NCI-H446 (cell line): ENCODE data around the gene AGBL1.

ENCODE experiments used
- DNase-seq, 2 experiments: peaks; one replicate each; lab custom pipeline; 2025; lab: John Stamatoyannopoulos, UW

Gene AGBL1

DNA sequence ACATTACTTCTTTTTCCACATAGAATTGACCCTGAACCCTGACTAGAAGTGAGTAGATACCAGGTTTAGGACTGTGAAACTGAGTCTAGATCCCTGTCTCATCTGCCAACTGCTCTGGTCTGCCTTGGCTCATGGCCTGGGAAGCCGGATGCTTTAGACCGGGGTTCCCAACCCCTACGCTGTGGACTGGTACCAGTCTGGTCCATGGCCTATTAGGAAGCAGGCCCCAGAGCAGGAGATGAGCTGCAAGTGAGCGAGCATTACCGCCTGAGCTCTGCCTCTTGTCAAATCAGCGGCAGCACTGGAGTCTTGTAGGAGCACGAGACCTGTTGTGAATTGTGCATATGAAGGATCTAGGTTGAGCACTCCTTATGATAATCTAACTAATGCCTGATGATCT is 734.2 kb downstream of the AGBL1 start:
- no peak for DNase-seq

GRCh38 chr15:86829245-86829644 is 749.6 kb downstream of the AGBL1 start:
- DNase-seq = no peak

GRCh38 chr15:86830304-86830703 is 750.6 kb downstream of the AGBL1 start:
- DNase-seq = no peak

DNA sequence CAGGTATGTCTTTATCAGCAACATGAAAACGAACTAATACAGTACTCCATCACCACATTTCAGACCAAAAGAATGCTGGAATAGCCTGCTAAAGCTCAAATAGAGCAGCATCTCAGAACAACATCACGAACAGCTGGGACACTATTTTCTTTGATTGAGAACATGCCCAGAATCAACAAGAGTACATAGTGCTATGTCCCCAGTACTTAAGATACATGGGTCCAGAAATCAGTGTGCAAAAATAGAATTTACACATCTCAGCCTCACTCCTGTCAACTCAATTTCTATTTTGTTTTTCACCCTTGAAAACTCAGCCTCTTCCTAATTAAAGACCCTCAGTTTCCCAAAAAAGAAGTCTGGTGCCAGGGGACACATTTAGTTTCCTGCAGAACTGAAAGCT is 753.9 kb downstream of the AGBL1 start:
- no peak for DNase-seq

DNA sequence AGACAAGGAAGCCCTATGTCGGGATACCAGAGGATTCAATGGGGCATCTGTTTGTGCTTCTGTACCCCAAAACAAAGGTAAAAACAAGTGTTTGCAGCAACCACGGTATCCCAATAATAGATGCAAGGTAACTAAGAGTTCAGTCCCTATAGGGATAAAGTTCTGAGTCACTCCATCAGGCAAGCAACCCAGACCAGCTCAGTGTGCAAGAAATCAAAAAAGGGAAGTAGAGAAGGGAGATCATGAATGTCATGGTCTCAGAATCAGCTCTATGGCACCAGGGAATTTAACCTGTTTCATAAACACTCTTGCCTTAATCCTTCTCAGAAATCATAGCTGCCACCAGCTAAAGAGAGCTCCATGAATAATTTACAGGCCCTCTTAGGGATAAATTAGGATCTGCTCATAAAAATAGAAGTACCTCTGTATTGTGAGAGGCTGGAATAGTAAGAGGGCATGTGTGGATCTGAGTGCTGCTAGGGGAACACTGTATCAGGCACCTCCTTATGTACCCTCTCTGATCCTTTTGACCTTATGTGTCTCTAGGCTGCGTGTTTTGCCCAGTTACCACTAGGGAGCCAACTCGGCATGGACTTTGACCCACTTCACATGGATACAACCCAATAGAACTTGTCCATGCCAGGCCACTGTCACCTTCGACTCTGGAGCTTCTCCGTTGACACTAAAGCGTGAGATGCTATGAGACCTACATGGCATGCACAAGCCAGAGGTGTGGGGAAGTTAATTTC is 754.6 kb downstream of the AGBL1 start:
- no peak for DNase-seq

DNA sequence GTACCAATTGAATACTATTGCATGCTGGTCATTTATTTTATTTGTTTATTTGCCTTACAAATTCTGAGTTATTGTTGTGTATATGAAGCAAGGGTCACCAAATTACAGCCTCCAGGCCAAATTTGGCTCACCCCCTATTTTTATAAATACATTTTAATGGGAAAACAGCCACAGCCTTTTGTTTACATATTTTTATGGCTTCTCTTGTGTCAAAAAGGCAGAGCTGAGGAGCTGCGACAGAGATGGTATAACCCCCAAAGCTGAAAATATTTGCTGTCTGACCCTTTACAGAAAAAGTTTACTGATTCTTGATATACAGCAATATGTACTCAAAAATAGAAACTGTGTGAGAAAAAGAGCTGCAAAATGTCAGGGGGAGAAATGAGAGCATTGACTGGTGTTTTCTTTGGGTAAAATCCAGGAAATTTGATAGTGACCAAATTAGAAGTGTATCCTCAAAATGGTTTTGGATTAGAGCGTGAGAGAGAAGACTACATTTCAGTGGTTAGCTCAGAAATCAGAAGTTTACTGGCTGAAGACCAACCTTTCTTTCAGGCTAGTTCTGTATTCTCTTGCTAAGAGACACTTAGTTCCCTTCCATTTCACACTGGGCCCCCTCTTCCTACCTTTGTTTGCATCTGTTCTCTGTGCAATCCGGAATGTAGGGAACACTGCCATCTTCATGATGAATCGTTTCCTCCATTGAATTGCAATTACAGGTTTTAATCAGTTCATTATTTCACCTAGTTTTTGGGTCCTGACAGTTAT is 757.8 kb downstream of the AGBL1 start:
- DNase-seq = no peak

GRCh38 chr15:86839502-86839901 is 759.8 kb downstream of the AGBL1 start:
- DNase-seq = no peak

GRCh38 chr15:86840996-86841395 is 761.3 kb downstream of the AGBL1 start:
- no peak for DNase-seq

DNA sequence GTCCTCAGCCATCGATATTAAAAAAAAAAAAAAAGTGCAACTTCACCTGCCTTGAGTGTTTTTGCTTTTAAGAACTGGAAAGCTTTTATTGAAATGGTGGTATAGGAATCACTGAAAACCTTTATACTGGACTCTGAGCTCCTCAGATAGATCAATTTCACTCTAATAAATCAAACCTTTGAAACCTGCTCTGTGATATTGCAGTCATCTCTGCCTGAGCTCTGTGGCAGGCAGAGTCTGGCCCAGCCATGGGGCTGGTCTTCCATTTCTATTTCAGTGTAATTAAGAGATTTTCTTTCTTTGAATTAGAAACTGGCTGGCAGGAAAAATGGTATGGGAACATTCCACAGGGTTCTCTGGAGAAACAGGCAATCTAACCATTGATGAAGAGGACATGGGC is 762.5 kb downstream of the AGBL1 start:
- DNase-seq = no peak

- no peak for DNase-seq
Observed at GRCh38 chr15:86846036-86846435, 766.4 kb downstream of the AGBL1 start.

GRCh38 chr15:86849136-86849535 is 769.5 kb downstream of the AGBL1 start:
- no peak for DNase-seq

DNA sequence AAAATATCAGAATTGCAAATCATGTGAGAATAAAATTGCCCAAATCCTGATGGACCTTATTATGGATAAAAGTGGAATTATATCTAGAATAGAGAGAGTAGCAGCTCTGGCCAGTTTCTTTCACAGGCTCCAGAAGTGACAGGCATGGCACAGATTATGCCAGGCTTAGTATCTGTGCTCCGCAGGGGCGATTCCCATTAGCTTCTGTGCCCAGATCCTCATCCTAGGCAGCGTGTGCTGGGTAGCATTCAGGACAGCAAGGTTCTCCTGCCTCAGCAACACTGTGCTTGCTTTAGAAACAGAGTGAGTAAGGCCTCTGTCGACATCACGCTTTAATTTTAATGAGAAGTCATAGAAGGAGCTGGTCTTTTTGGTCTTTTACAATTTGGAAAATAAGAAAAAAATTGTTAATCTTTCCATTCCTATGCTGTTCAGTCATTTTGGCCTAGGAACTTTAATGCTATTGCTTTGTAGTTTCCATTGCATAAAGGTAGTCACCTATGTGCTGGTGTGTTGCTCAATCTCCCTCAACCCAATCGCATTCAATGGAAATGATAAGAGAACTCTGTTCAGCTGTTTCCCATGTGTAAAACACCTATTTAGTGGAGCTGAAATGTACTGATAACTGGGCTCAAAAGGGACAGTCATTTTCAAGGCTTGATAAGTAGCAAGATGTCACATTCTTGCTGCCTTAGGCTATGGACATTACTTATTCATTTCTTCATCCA is 770.1 kb downstream of the AGBL1 start:
- no peak for DNase-seq

DNA sequence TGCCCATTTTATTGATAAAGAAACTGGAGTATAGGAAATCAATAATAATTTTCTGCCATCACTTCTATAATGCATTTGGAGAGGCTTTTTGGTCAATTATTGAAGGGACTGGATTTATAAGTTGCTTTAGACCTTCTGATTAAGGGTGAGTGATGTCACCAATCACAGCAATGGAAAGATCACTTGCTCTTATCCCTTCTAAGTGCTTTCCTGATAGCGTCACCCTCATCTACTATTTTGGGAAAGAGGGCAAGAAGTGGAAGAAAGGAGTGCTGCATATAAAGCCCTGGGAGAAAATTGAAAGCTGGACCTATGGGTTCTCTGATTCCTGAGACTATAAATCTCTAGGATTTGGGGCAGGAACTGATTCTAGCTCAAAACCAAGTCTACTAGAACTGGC is 771.3 kb downstream of the AGBL1 start:
- DNase-seq = no peak

GRCh38 chr15:86852741-86853140 is 773.1 kb downstream of the AGBL1 start:
- DNase-seq = no peak

DNA sequence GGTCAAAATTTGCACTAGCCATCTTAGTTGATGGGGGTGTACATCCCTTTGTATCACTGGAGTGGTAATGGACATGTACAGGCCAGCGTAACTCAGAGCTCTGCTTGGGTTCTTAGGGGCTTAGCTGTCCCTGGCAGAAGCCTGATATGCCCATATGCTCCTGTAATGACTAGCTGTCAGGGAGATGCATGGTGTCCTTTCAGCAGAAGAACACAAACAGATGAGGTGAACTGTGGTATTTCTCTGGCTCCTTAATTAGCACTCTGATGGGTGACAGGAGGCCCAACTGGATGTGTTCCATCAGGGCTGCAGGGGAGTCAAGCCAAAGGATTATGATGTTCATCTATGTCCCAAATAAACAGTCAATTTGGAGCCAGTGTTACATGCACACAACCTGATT is 774.5 kb downstream of the AGBL1 start:
- DNase-seq = peak in 1 of 2 experiments; percentile 21

DNA sequence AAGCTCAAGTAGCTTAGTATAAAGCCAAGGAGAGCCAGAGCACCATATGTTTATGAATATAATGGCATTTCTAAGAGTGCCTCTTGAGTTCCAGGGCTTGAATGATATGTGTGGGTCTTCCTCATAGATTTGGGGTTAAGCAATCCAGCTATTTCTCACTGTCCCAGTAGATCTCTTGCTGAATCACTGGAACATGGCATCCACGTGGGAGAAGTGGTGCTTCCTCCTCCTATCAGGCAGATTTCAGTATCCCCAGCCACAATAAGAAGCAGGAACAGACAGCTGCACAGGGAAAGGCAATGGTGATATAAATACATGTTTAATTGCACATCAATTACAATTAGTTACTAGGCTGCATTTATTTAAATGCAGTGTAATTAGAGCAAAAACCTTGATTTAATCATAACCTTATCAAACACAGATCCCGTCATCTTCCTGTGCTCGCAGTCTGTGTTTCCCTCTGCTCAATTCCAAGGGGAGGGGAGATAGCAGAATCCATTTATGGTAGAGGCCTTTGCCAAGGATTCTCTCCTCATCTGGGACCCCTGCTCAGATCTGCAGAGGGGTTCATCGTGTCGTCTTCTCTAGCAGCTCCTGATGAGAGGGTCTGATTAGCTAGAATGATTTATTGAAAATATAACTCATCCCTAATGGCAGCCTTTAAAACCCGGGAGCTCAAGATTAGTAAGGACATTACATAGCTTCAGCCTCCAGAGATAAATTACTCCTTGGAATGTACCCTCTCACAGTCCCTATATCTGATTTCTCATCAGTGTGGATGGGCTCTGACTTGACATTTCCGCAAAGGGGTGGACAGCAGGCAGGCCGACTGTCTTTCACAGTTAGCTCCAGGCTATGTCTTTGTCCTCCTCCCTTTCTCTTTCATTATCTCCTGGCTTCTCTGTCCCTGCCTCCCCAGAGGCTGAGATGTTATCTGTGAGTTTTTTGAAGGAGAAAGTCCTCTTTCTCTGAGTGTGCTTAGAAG is 775.9 kb downstream of the AGBL1 start:
- DNase-seq = no peak

GRCh38 chr15:86857701-86858100 is 778.0 kb downstream of the AGBL1 start:
- DNase-seq = no peak

- no peak for DNase-seq
Observed at GRCh38 chr15:86863226-86863915, 783.7 kb downstream of the AGBL1 start.

DNA sequence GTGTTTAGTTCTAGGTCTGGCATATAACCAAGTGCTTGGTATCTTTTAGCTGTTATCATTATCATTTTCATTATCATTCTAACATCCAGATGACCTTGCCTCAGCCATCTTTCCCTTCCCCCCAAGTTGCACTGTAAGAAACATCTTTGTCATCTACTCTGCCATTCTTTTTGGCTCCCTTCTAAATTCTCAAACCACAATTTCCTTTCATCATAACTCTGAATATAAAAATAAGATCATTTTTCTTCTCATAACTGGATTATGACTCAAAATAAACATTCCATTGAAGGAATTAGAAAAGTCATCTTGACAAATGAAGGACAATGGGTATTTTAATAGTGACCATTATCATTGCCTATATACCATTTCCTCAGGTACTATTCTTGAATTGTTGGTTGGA is 786.2 kb downstream of the AGBL1 start:
- DNase-seq = no peak

- DNase-seq = no peak
Observed at GRCh38 chr15:86870846-86871245, 791.2 kb downstream of the AGBL1 start.

GRCh38 chr15:86871964-86872363 is 792.3 kb downstream of the AGBL1 start:
- no peak for DNase-seq
